ENCODE measurements around the gene FNBP1. TPM values are rescaled to one million over a fixed set of nuclear protein-coding genes. Genes with fewer than 3 reads are reported as not detected.

FNBP1 gene
- total and polyA plus RNA-seq, 2 of the 13 experiments (the other 11 are each of a cell fraction or from before 2014, with no cell fraction given), result 5.4 to 19.5 TPM

GRCh38 chr9:130043654-130044623, 950 bp upstream of the FNBP1 start (continued):
- 0 out of 2 replicates have a peak, but pooled peaks have one; percentile 60 for TF ChIP-seq IKZF5 (CRISPR knock-in tag; IDR thresholded peaks at IDR 0.05)
- no peak for TF ChIP-seq ZNF263 (CRISPR knock-in tag; IDR thresholded peaks at IDR 0.05)
- no peak for TF ChIP-seq ZBTB33 (CRISPR knock-in tag; IDR thresholded peaks at IDR 0.05)
- no peak for TF ChIP-seq ZNF567 (CRISPR knock-in tag; IDR thresholded peaks at IDR 0.05; ENCODE audit: borderline replicate concordance)
- peak; percentile 54; the same call in 1 of the 2 replicates for TF ChIP-seq ZFX (CRISPR knock-in tag; IDR thresholded peaks at IDR 0.05; ENCODE audit: low read depth)
- no peak for TF ChIP-seq ZNF674 (CRISPR knock-in tag; IDR thresholded peaks at IDR 0.05; ENCODE audit: low read depth)
- no peak for TF ChIP-seq ZSCAN12 (CRISPR knock-in tag; IDR thresholded peaks at IDR 0.05)
- no peak for TF ChIP-seq ZKSCAN8 (CRISPR knock-in tag; IDR thresholded peaks at IDR 0.05; ENCODE audit: borderline replicate concordance)
- TF ChIP-seq GPBP1L1 (CRISPR knock-in tag; IDR thresholded peaks at IDR 0.05), result no peak
- TF ChIP-seq ZNF775 (CRISPR knock-in tag; IDR thresholded peaks at IDR 0.05; ENCODE audit: borderline replicate concordance), result no peak
- TF ChIP-seq ATF7-NPFF (CRISPR knock-in tag; IDR thresholded peaks at IDR 0.05; ENCODE audit: low read depth), result peak; percentile 40; the same call in 1 of the 2 replicates
- peak; percentile 75; the same call in 1 of the 2 replicates for TF ChIP-seq STAT6 (CRISPR knock-in tag; IDR thresholded peaks at IDR 0.05; ENCODE audit: borderline replicate concordance)
- TF ChIP-seq, protein P1, sequence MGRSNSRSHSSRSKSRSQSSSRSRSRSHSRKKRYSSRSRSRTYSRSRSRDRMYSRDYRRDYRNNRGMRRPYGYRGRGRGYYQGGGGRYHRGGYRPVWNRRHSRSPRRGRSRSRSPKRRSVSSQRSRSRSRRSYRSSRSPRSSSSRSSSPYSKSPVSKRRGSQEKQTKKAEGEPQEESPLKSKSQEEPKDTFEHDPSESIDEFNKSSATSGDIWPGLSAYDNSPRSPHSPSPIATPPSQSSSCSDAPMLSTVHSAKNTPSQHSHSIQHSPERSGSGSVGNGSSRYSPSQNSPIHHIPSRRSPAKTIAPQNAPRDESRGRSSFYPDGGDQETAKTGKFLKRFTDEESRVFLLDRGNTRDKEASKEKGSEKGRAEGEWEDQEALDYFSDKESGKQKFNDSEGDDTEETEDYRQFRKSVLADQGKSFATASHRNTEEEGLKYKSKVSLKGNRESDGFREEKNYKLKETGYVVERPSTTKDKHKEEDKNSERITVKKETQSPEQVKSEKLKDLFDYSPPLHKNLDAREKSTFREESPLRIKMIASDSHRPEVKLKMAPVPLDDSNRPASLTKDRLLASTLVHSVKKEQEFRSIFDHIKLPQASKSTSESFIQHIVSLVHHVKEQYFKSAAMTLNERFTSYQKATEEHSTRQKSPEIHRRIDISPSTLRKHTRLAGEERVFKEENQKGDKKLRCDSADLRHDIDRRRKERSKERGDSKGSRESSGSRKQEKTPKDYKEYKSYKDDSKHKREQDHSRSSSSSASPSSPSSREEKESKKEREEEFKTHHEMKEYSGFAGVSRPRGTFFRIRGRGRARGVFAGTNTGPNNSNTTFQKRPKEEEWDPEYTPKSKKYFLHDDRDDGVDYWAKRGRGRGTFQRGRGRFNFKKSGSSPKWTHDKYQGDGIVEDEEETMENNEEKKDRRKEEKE (IDR thresholded peaks at IDR 0.05), result no peak
- TF ChIP-seq ZNF891 (CRISPR knock-in tag; IDR thresholded peaks at IDR 0.05), result peak; percentile 92
- TF ChIP-seq GLMP (CRISPR knock-in tag; IDR thresholded peaks at IDR 0.05; ENCODE audit: borderline replicate concordance), result no peak
